ENCODE measurements around the gene TMOD4.
A peak's percentile ranks its signal among the peaks of the same experiment; 100 is the strongest.
"Not testable (repeated sequence)": the region's sequence is repeated elsewhere in the genome, so short reads cannot be mapped to it uniquely, and the experiment has no call there.

The TMOD4 gene

GRCh38 chr1:151210830-151211229, 35.0 kb upstream of the TMOD4 start:
- peak in 1 of 2 donors; percentile 1 for DNase-seq
- intact Hi-C loops (cut with DNase I; ENCODE audit: low total_unique reads): no loop called here
- peak overlapping the region in 1 of 2 donors; percentile 35 for H3K27ac ChIP-seq
- no peaks in the 10 kb centered on the region for H3K9me3 ChIP-seq
- H3K4me3 ChIP-seq: no peak overlapping the region
- peaks cover 0 to 52% (median 4%) of the 10 kb centered on the region in 4 donors for H3K4me1 ChIP-seq
- H3K27me3 ChIP-seq: no peaks in the 10 kb centered on the region
- TF ChIP-seq, protein P1, sequence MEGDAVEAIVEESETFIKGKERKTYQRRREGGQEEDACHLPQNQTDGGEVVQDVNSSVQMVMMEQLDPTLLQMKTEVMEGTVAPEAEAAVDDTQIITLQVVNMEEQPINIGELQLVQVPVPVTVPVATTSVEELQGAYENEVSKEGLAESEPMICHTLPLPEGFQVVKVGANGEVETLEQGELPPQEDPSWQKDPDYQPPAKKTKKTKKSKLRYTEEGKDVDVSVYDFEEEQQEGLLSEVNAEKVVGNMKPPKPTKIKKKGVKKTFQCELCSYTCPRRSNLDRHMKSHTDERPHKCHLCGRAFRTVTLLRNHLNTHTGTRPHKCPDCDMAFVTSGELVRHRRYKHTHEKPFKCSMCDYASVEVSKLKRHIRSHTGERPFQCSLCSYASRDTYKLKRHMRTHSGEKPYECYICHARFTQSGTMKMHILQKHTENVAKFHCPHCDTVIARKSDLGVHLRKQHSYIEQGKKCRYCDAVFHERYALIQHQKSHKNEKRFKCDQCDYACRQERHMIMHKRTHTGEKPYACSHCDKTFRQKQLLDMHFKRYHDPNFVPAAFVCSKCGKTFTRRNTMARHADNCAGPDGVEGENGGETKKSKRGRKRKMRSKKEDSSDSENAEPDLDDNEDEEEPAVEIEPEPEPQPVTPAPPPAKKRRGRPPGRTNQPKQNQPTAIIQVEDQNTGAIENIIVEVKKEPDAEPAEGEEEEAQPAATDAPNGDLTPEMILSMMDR (IDR thresholded peaks at IDR 0.05): no peak
- peaks cover 15 to 63% (median 32%) of the 10 kb centered on the region in 3 donors for H3K36me3 ChIP-seq

DNA sequence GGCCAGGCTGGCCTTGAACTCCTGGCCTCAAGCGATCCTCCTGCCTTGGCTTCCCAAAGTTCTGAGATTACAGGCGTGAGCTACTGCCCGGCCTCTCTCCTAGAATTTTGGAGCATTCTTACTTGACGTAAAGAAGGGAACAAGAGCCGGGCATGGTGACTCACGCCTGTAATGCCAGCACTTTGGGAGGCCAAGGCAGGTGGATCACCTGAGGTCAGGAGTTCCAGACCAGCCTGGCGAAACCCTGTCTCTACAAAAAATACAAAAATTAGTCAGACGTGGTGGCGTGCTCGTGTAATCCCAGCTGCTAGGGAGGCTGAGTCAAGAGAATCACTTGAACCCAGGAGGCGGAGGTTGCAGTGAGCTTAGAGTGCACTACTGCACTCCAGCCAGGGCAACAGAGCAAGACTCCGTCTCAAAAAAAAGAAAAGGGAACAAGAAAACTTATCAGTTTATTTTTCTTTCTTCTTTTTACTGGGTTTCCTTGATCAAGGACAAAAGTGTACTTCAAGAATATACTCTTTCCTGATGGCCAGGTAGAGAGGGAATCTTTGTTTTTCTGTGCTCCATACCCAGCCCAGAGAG, 29.7 kb upstream of the TMOD4 start:
- H3K9me3 ChIP-seq; H3K4me3 ChIP-seq; H3K27ac ChIP-seq; H3K27me3 ChIP-seq; intact Hi-C loops (cut with DNase I; ENCODE audit: low total_unique reads): not testable (repeated sequence)
- H3K4me1 ChIP-seq: peaks cover 0 to 63% (median 26%) of the 10 kb centered on the region in 4 donors
- peak in 1 of 2 donors; percentile 24 for DNase-seq
- peaks cover 15 to 60% (median 40%) of the 10 kb centered on the region in 3 donors for H3K36me3 ChIP-seq

- peak; percentile 32 to 56 for DNase-seq
- intact Hi-C loops (cut with DNase I; ENCODE audit: low total_unique reads): loop anchor here (10.0 kb wide), 1 partner anchor 145 kb away; the partner anchor contains the start of gene RFX5
Measured at GRCh38 chr1:151199873-151200581, 24.2 kb upstream of the TMOD4 start.

DNA sequence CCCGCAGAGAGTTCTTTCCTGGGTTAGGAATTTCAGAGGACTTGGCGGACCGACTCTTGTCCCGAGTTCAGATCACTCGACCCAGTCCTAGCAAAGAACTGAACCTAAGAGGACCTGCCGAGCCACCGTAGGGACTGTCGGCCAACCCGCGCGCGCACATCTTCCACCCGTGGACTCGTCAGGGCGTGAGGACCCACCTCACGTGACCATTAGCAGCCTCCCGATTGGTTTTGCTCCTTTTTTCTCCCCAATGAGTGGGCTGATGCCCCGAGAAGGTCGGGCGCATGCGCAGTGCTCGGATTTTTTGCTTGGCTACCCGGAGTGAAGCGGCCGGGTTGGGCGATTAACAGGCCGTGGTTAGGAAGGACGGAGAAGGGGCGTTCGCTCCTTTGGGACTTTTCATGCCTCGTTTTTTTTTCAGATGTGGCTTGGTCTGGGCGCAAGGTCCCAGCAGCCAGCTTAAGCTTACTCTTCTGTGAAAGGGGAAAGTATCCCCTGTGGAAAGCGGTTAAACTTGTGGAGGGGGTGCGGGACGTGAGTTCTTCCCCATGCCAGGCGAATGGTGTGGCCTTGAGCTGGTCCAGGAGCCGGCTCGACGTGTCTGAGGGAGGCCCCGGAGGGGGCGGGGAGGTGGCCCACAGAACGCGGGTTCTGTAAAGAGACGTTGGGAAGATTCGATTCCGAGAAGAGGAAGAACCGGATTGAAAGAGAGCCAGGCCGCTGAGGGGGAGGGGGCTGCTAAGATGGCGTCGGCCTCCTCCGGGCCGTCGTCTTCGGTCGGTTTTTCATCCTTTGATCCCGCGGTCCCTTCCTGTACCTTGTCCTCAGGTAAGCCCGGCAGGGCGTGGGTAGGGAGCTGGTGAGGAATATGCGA, 22.7 kb upstream of the TMOD4 start, which contains the start of gene PIP5K1A:
Gene PIP5K1A, plus strand, starts transcription at position 299 of the 874 bp plus-strand sequence. Its CDS starts 445 bp downstream, at position 744.
- peaks cover 0 to 53% (median 34%) of the 10 kb centered on the region in 4 donors for H3K4me1 ChIP-seq
- peaks cover 0 to 13% (median 12%) of the 10 kb centered on the region in 3 donors for H3K36me3 ChIP-seq
- peak within 1 kb of the TSS; percentile 82 to 85 for H3K4me3 ChIP-seq
- TF ChIP-seq, protein P1 (IDR thresholded peaks at IDR 0.05): no peak
- H3K27ac ChIP-seq: peak within 1 kb of the TSS; percentile 89 to 91
- H3K27me3 ChIP-seq: no peaks in the 10 kb centered on the region
- H3K9me3 ChIP-seq: no peaks in the 10 kb centered on the region
- peak; percentile 99 for DNase-seq
- intact Hi-C loops (cut with DNase I; ENCODE audit: low total_unique reads): loop anchor here (10.0 kb wide), 1 partner anchor 146 kb away; the partner anchor contains the start of gene RFX5

More at GRCh38 chr1:151199873-151200581, 24.2 kb upstream of the TMOD4 start:
- TF ChIP-seq, protein P1 (IDR thresholded peaks at IDR 0.05): no peak
- Histone ChIP-seq H3K4me3 (peak overlapping the region; percentile 82 to 85), H3K4me1 (peaks cover 0 to 66% (median 39%) of the 10 kb centered on the region in 4 donors), H3K36me3 (peaks cover 0 to 23% (median 12%) of the 10 kb centered on the region in 3 donors), H3K27ac (peak overlapping the region; percentile 89 to 91), H3K27me3 (no peaks in the 10 kb centered on the region), H3K9me3 (no peaks in the 10 kb centered on the region)

GRCh38 chr1:151197863-151198253, 22.1 kb upstream of the TMOD4 start:
- H3K36me3 ChIP-seq: peaks cover 0 to 7% (median 5%) of the 10 kb centered on the region in 3 donors
- H3K4me1 ChIP-seq: peaks cover 0 to 48% (median 32%) of the 10 kb centered on the region in 4 donors
- intact Hi-C loops (cut with DNase I; ENCODE audit: low total_unique reads): loop anchor here (10.0 kb wide), 1 partner anchor 147 kb away; the partner anchor contains the start of gene RFX5
- DNase-seq: peak in 1 of 2 donors; percentile 29
- H3K27me3 ChIP-seq: no peaks in the 10 kb centered on the region
- TF ChIP-seq, protein P1 (IDR thresholded peaks at IDR 0.05): no peak
- H3K4me3 ChIP-seq: peak overlapping the region; percentile 82 to 85
- peak overlapping the region; percentile 89 to 91 for H3K27ac ChIP-seq
- no peaks in the 10 kb centered on the region for H3K9me3 ChIP-seq
